Measurements from ENCODE around the gene RBMS1.

GRCh38 chr2:160270571-160271113 lies 223.0 kb downstream of the RBMS1 start:
- TF ChIP-seq, protein P1, sequence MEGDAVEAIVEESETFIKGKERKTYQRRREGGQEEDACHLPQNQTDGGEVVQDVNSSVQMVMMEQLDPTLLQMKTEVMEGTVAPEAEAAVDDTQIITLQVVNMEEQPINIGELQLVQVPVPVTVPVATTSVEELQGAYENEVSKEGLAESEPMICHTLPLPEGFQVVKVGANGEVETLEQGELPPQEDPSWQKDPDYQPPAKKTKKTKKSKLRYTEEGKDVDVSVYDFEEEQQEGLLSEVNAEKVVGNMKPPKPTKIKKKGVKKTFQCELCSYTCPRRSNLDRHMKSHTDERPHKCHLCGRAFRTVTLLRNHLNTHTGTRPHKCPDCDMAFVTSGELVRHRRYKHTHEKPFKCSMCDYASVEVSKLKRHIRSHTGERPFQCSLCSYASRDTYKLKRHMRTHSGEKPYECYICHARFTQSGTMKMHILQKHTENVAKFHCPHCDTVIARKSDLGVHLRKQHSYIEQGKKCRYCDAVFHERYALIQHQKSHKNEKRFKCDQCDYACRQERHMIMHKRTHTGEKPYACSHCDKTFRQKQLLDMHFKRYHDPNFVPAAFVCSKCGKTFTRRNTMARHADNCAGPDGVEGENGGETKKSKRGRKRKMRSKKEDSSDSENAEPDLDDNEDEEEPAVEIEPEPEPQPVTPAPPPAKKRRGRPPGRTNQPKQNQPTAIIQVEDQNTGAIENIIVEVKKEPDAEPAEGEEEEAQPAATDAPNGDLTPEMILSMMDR (optimal IDR thresholded peaks at IDR 0.05 in 1 of 3, IDR thresholded peaks at IDR 0.05 in 1 of 3, conservative IDR thresholded peaks at IDR 0.05 in 1 of 3; ENCODE audit: extremely low read depth in 1 of 3, insufficient read depth in 2 of 3, low read length in 3 of 3): no peak
- no peak for TF ChIP-seq EZH2 (IDR thresholded peaks at IDR 0.05; ENCODE audit: low read length)

Measured in keratinocyte (primary cell).